CD1c-positive myeloid dendritic cell (primary cell): ENCODE data around the gene THRB.

Experiments
- DNase-seq: peaks from one replicate; pipeline ENCODE4 v3.0.0-alpha.2; 2016; ENCODE audit errors: extremely low spot score

Gene THRB

GRCh38 chr3:24494618-24495325 is at the start of gene THRB:
TSS of gene THRB (minus strand) at chr3:24494850.
- DNase-seq: peak; percentile 52

GRCh38 chr3:24541935-24542334 is 47.3 kb upstream of the THRB start:
- DNase-seq: no peak

GRCh38 chr3:24540821-24541220 is 46.2 kb upstream of the THRB start:
- no peak for DNase-seq

- no peak for DNase-seq
Observed at GRCh38 chr3:24539699-24540098, 45.0 kb upstream of the THRB start.

GRCh38 chr3:24538891-24539290 is 44.2 kb upstream of the THRB start:
- DNase-seq: no peak

- no peak for DNase-seq
Observed at GRCh38 chr3:24533561-24534193, 39.0 kb upstream of the THRB start.

GRCh38 chr3:24530471-24530870 is 35.8 kb upstream of the THRB start:
- no peak for DNase-seq

- DNase-seq: no peak
Observed at GRCh38 chr3:24529210-24529609, 34.6 kb upstream of the THRB start.

- no peak for DNase-seq
Observed at GRCh38 chr3:24526640-24527212, 32.1 kb upstream of the THRB start.

GRCh38 chr3:24525557-24525956 is 30.9 kb upstream of the THRB start:
- DNase-seq: no peak

- no peak for DNase-seq
Observed at GRCh38 chr3:24525022-24525421, 30.4 kb upstream of the THRB start.

GRCh38 chr3:24523988-24524727 is 29.5 kb upstream of the THRB start:
- no peak for DNase-seq

GRCh38 chr3:24523215-24523614 is 28.6 kb upstream of the THRB start:
- DNase-seq: no peak

GRCh38 chr3:24522146-24522579 is 27.5 kb upstream of the THRB start:
- DNase-seq: no peak

- peak; percentile 40 for DNase-seq
Observed at GRCh38 chr3:24521420-24522145, 26.9 kb upstream of the THRB start.

- DNase-seq: no peak
Observed at GRCh38 chr3:24520976-24521419, 26.3 kb upstream of the THRB start.

- no peak for DNase-seq
Observed at GRCh38 chr3:24520101-24520495, 25.4 kb upstream of the THRB start.

GRCh38 chr3:24519368-24520100 is 24.9 kb upstream of the THRB start:
- DNase-seq: no peak

- no peak for DNase-seq
Observed at GRCh38 chr3:24518990-24519367, 24.3 kb upstream of the THRB start.

- no peak for DNase-seq
Observed at GRCh38 chr3:24514119-24514518, 19.5 kb upstream of the THRB start.

GRCh38 chr3:24513463-24513862 is 18.8 kb upstream of the THRB start:
- DNase-seq: no peak
